ENCODE data around the gene GGT6. TPM values are rescaled to one million over a fixed set of nuclear protein-coding genes. Genes with fewer than 3 reads are reported as not detected.

GGT6 gene
- total RNA-seq, 2 experiments from 2014 or later: not detected

GRCh38 chr17:4541328-4542002 is 18.9 kb downstream of the GGT6 start:
- no peak overlapping the region for H3K4me3 ChIP-seq (ENCODE audit: low read length)
- H3K4me1 Mint-ChIP-seq (ENCODE audit: low read depth): no peaks in the 10 kb centered on the region
- ChIA-PET CTCF (no interaction called here), POLR2A (no interaction called here)
- H3K27ac Mint-ChIP-seq: no peak overlapping the region
- no peak overlapping the region for H3K27ac ChIP-seq (ENCODE audit: low read depth in 1 of 2, low read length in 2 of 2)
- no peak overlapping the region for H3K4me3 Mint-ChIP-seq
- peaks cover 70% of the 10 kb centered on the region for H3K36me3 ChIP-seq (ENCODE audit: insufficient read depth, low read length)
- peaks cover 58% of the 10 kb centered on the region for H3K36me3 Mint-ChIP-seq (ENCODE audit: low read depth)
- DNase-seq: no peak
- no peak for ATAC-seq (ENCODE audit: poor library complexity)
- no peaks in the 10 kb centered on the region for H3K27me3 Mint-ChIP-seq
- H3K27me3 ChIP-seq (ENCODE audit: control insufficient read depth in 1 of 2, insufficient read depth in 2 of 2, low read length in 2 of 2): no peaks in the 10 kb centered on the region
- no peaks in the 10 kb centered on the region for H3K4me1 ChIP-seq (ENCODE audit: insufficient read depth, low read length)
- no peak for TF ChIP-seq CTCF (IDR thresholded peaks at IDR 0.05)
- peaks cover 0 to 4% of the 10 kb centered on the region in 2 experiments for H3K9me3 ChIP-seq (ENCODE audit: control insufficient read depth in 1 of 2, insufficient read depth in 1 of 2, low read length in 2 of 2)
- intact Hi-C loops (cut with DNase I, micrococcal nuclease): loop anchor here in 1 of 2 experiments (2.0 kb wide), 1 partner anchor 121 kb away; no protein-coding TSS in a partner anchor
- no peaks in the 10 kb centered on the region for H3K9me3 Mint-ChIP-seq

GRCh38 chr17:4540687-4541327 is 19.6 kb downstream of the GGT6 start:
- ATAC-seq (ENCODE audit: poor library complexity) (no peak), DNase-seq (no peak)
- Histone ChIP-seq H3K4me3 (ENCODE audit: low read length) (no peak overlapping the region), H3K36me3 (ENCODE audit: insufficient read depth, low read length) (peaks cover 65% of the 10 kb centered on the region), H3K9me3 (ENCODE audit: control insufficient read depth in 1 of 2, insufficient read depth in 1 of 2, low read length in 2 of 2) (peaks cover 0 to 4% of the 10 kb centered on the region in 2 experiments), H3K27ac (ENCODE audit: low read depth in 1 of 2, low read length in 2 of 2) (no peak overlapping the region), H3K4me1 (ENCODE audit: insufficient read depth, low read length) (no peaks in the 10 kb centered on the region), H3K27me3 (ENCODE audit: control insufficient read depth in 1 of 2, insufficient read depth in 2 of 2, low read length in 2 of 2) (no peaks in the 10 kb centered on the region)
- peaks cover 52% of the 10 kb centered on the region for H3K36me3 Mint-ChIP-seq (ENCODE audit: low read depth)
- no peak for TF ChIP-seq CTCF (IDR thresholded peaks at IDR 0.05)
- H3K27me3 Mint-ChIP-seq: no peaks in the 10 kb centered on the region
- no peak overlapping the region for H3K4me3 Mint-ChIP-seq
- no peak overlapping the region for H3K27ac Mint-ChIP-seq
- ChIA-PET POLR2A (no interaction called here), CTCF (no interaction called here)
- intact Hi-C loops (cut with DNase I, micrococcal nuclease): loop anchor here in 1 of 2 experiments (2.0 kb wide), 1 partner anchor 120 kb away; no protein-coding TSS in a partner anchor
- no peaks in the 10 kb centered on the region for H3K9me3 Mint-ChIP-seq
- no peaks in the 10 kb centered on the region for H3K4me1 Mint-ChIP-seq (ENCODE audit: low read depth)

- Histone ChIP-seq H3K27me3 (ENCODE audit: control insufficient read depth in 1 of 2, insufficient read depth in 2 of 2, low read length in 2 of 2) (no peaks in the 10 kb centered on the region), H3K36me3 (ENCODE audit: insufficient read depth, low read length) (peaks cover 60% of the 10 kb centered on the region), H3K4me1 (ENCODE audit: insufficient read depth, low read length) (no peaks in the 10 kb centered on the region), H3K9me3 (ENCODE audit: control insufficient read depth in 1 of 2, insufficient read depth in 1 of 2, low read length in 2 of 2) (peaks cover 0 to 4% of the 10 kb centered on the region in 2 experiments), H3K27ac (ENCODE audit: low read depth in 1 of 2, low read length in 2 of 2) (no peak overlapping the region), H3K4me3 (ENCODE audit: low read length) (no peak overlapping the region)
- POLR2A ChIA-PET: no interaction called here
- intact Hi-C loops (cut with DNase I, micrococcal nuclease): loop anchor here in 1 of 2 experiments (2.0 kb wide), 1 partner anchor 119 kb away; no protein-coding TSS in a partner anchor
- no peak for DNase-seq
- CTCF ChIA-PET: no interaction called here
- H3K27ac Mint-ChIP-seq: no peak overlapping the region
- ATAC-seq (ENCODE audit: poor library complexity): no peak
- H3K4me3 Mint-ChIP-seq: no peak overlapping the region
- peaks cover 49% of the 10 kb centered on the region for H3K36me3 Mint-ChIP-seq (ENCODE audit: low read depth)
- no peaks in the 10 kb centered on the region for H3K4me1 Mint-ChIP-seq (ENCODE audit: low read depth)
- H3K27me3 Mint-ChIP-seq: no peaks in the 10 kb centered on the region
- TF ChIP-seq CTCF (IDR thresholded peaks at IDR 0.05): no peak
- no peaks in the 10 kb centered on the region for H3K9me3 Mint-ChIP-seq
These were observed 20.1 kb downstream of the GGT6 start for GRCh38 chr17:4540224-4540651.

Measured in CD4-positive, alpha-beta T cell (primary cell).